OCI-LY1 (cell line): ENCODE data around the gene KRTAP17-1.

ENCODE experiments used
- H2AFZ ChIP-seq: fragments of 200-600 bp; sonication (generic), shearing (Covaris generic); 2 replicates; pipeline ENCODE4 v1.6.0; 2014; ENCODE audit warnings: antibody characterized with exemption, mild to moderate bottlenecking, low read length
- H3F3A ChIP-seq: fragments of 200-600 bp; sonication (generic), shearing (Covaris generic); 2 replicates; pipeline ENCODE4 v1.6.0; 2014; ENCODE audit warnings: mild to moderate bottlenecking, antibody characterized with exemption, low read length, moderate library complexity; ENCODE audit not compliant: insufficient read depth
- H3K27ac ChIP-seq: fragments of 200-600 bp; sonication (generic); 2 replicates; pipeline ENCODE4 v1.5.1; 2014; ENCODE audit warnings: low read length, mixed run types, mild to moderate bottlenecking, low read depth; ENCODE audit not compliant: poor library complexity, severe bottlenecking
- H3K27me3 ChIP-seq: fragments of 200-600 bp; sonication (generic); 2 replicates; pipeline ENCODE4 v1.6.0; 2014; ENCODE audit warnings: antibody characterized with exemption, mild to moderate bottlenecking, low read length, moderate library complexity; ENCODE audit not compliant: insufficient read depth
- H3K36me3 ChIP-seq: fragments of 200-600 bp; sonication (generic); 2 replicates; pipeline ENCODE4 v1.6.1; 2014; ENCODE audit warnings: mild to moderate bottlenecking, antibody characterized with exemption, low read length, moderate library complexity, mixed read lengths; ENCODE audit not compliant: insufficient read depth
- H3K4me1 ChIP-seq: fragments of 200-600 bp; sonication (generic); 2 replicates; pipeline ENCODE4 v1.5.1; 2014; ENCODE audit warnings: mild to moderate bottlenecking, low read length, moderate library complexity; ENCODE audit not compliant: insufficient read depth, severe bottlenecking
- H3K4me2 ChIP-seq: fragments of 200-600 bp; sonication (generic), shearing (Covaris generic); 2 replicates; pipeline ENCODE4 v1.6.1; 2014; ENCODE audit warnings: low read length
- H3K4me3 ChIP-seq: fragments of 200-600 bp; sonication (generic); 2 replicates; pipeline ENCODE4 v1.5.1; 2014; ENCODE audit warnings: low read length, low read depth, mild to moderate bottlenecking, mixed read lengths; ENCODE audit not compliant: poor library complexity, severe bottlenecking
- H3K79me2 ChIP-seq: fragments of 200-600 bp; shearing (Covaris generic); 2 replicates; pipeline ENCODE4 v1.6.1; 2016; ENCODE audit warnings: mixed run types, low read length, mixed read lengths; ENCODE audit not compliant: insufficient read depth
- H3K9ac ChIP-seq: fragments of 200-600 bp; sonication (generic), shearing (Covaris generic); 2 replicates; pipeline ENCODE4 v1.6.1; 2014; ENCODE audit warnings: mild to moderate bottlenecking, low read length, mixed read lengths
- H3K9me2 ChIP-seq: fragments of 200-600 bp; sonication (generic), shearing (Covaris generic); 2 replicates; pipeline ENCODE4 v1.6.1; 2014; ENCODE audit warnings: low read depth, mild to moderate bottlenecking, low read length, mixed read lengths
- H3K9me3 ChIP-seq: fragments of 200-600 bp; shearing (Covaris generic); 2 replicates; pipeline ENCODE4 v1.6.1; 2014; ENCODE audit warnings: low read length, mixed read lengths
- H4K20me1 ChIP-seq: fragments of 200-600 bp; sonication (generic), shearing (Covaris generic); 2 replicates; pipeline ENCODE4 v1.6.0; 2016; ENCODE audit warnings: mild to moderate bottlenecking, low read length; ENCODE audit not compliant: insufficient read depth
- EZH2 ChIP-seq: fragments of 200-600 bp; sonication (generic), shearing (Covaris generic); IDR thresholded peaks from 2 replicates; pipeline ENCODE4 v1.8.0; 2017; ENCODE audit warnings: borderline replicate concordance, mixed run types, mild to moderate bottlenecking, antibody characterized with exemption, low read length, moderate library complexity, mixed read lengths
- TF ChIP-seq, protein P1 (sequence below): fragments of 200-600 bp; sonication (generic), shearing (Covaris generic); IDR thresholded peaks from 2 replicates; pipeline ENCODE4 v1.5.1; 2017; ENCODE audit warnings: mild to moderate bottlenecking, antibody characterized with exemption, low read length, moderate library complexity, mixed read lengths

KRTAP17-1 gene

GRCh38 chr17:41325126-41325525, 9.6 kb upstream of the KRTAP17-1 start:
- no peaks in the 10 kb centered on the region for H3F3A ChIP-seq

GRCh38 chr17:41324180-41325075, 8.9 kb upstream of the KRTAP17-1 start:
- H3K4me2 ChIP-seq, result no peak overlapping the region
- no peaks in the 10 kb centered on the region for H3K79me2 ChIP-seq
- no peaks in the 10 kb centered on the region for H4K20me1 ChIP-seq
- H3K9ac ChIP-seq, result no peak overlapping the region
- H3K36me3 ChIP-seq, result no peaks in the 10 kb centered on the region
- H3K4me1 ChIP-seq, result no peaks in the 10 kb centered on the region
- H3F3A ChIP-seq, result no peaks in the 10 kb centered on the region
- H2AFZ ChIP-seq, result no peak overlapping the region
- H3K4me3 ChIP-seq, result no peak overlapping the region
- TF ChIP-seq, protein P1, sequence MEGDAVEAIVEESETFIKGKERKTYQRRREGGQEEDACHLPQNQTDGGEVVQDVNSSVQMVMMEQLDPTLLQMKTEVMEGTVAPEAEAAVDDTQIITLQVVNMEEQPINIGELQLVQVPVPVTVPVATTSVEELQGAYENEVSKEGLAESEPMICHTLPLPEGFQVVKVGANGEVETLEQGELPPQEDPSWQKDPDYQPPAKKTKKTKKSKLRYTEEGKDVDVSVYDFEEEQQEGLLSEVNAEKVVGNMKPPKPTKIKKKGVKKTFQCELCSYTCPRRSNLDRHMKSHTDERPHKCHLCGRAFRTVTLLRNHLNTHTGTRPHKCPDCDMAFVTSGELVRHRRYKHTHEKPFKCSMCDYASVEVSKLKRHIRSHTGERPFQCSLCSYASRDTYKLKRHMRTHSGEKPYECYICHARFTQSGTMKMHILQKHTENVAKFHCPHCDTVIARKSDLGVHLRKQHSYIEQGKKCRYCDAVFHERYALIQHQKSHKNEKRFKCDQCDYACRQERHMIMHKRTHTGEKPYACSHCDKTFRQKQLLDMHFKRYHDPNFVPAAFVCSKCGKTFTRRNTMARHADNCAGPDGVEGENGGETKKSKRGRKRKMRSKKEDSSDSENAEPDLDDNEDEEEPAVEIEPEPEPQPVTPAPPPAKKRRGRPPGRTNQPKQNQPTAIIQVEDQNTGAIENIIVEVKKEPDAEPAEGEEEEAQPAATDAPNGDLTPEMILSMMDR, result no peak
- no peak for TF ChIP-seq EZH2
- peaks cover 3% of the 10 kb centered on the region; the same call in 1 of the 2 replicates for H3K9me3 ChIP-seq
- H3K9me2 ChIP-seq, result no peaks in the 10 kb centered on the region
- 0 out of 2 replicates have a peak, but pooled peaks cover 1% of the 10 kb centered on the region for H3K27me3 ChIP-seq
- H3K27ac ChIP-seq, result no peak overlapping the region

More at GRCh38 chr17:41325126-41325525, 9.6 kb upstream of the KRTAP17-1 start:
- Histone ChIP-seq H3K79me2 (no peaks in the 10 kb centered on the region), H3K27ac (no peak overlapping the region), H3K4me3 (no peak overlapping the region), H3K4me2 (no peak overlapping the region), H3K9me2 (no peaks in the 10 kb centered on the region), H3K4me1 (no peaks in the 10 kb centered on the region), H3K27me3 (no peaks in the 10 kb centered on the region), H3K9ac (no peak overlapping the region), H4K20me1 (no peaks in the 10 kb centered on the region), H3K9me3 (no peaks in the 10 kb centered on the region), H2AFZ (no peak overlapping the region), H3K36me3 (no peaks in the 10 kb centered on the region)
- no peak for TF ChIP-seq EZH2
- TF ChIP-seq, protein P1, result no peak

GRCh38 chr17:41322903-41323895, 7.7 kb upstream of the KRTAP17-1 start:
- Histone ChIP-seq H3K27me3 (0 out of 2 replicates have a peak, but pooled peaks cover 3% of the 10 kb centered on the region), H3F3A (no peaks in the 10 kb centered on the region), H3K79me2 (no peaks in the 10 kb centered on the region), H3K4me3 (no peak overlapping the region), H3K9ac (no peak overlapping the region), H3K4me2 (no peak overlapping the region), H3K9me2 (no peaks in the 10 kb centered on the region), H3K4me1 (no peaks in the 10 kb centered on the region), H4K20me1 (no peaks in the 10 kb centered on the region), H3K27ac (no peak overlapping the region), H3K36me3 (no peaks in the 10 kb centered on the region), H2AFZ (no peak overlapping the region), H3K9me3 (peaks cover 4% of the 10 kb centered on the region; the same call in 1 of the 2 replicates)
- no peak for TF ChIP-seq EZH2
- TF ChIP-seq, protein P1, result no peak
